Hepatocyte (in vitro differentiated cells): ENCODE data around the gene HECTD1. TPM values are rescaled to one million over a fixed set of nuclear protein-coding genes. Genes with fewer than 3 reads are reported as not detected.

Experiments used
- DNase-seq: peaks from one replicate; pipeline ENCODE4 v3.0.0-alpha.2; 2016; ENCODE audit warnings: low spot score
- H2AFZ ChIP-seq: fragments of 200-600 bp; sonication (generic); 2 replicates; pipeline ENCODE4 v1.6.0; 2016; ENCODE audit warnings: antibody characterized with exemption, mild to moderate bottlenecking
- H3K27ac ChIP-seq: fragments of 200-600 bp; sonication (generic); 2 replicates; pipeline ENCODE4 v1.5.1; 2016; ENCODE audit warnings: mild to moderate bottlenecking
- H3K27me3 ChIP-seq: fragments of 200-600 bp; sonication (generic); 2 replicates; pipeline ENCODE4 v1.6.1; 2016
- H3K36me3 ChIP-seq: fragments of 200-600 bp; sonication (generic); replicated peaks from 2 replicates; pipeline ENCODE4 v1.5.1; 2016; ENCODE audit warnings: low read depth; ENCODE audit not compliant: insufficient read depth
- H3K4me1 ChIP-seq: fragments of 200-600 bp; sonication (generic); 2 replicates; pipeline ENCODE4 v1.5.1; 2016; ENCODE audit warnings: mild to moderate bottlenecking, moderate library complexity; ENCODE audit not compliant: insufficient read depth
- H3K4me2 ChIP-seq: fragments of 200-600 bp; sonication (generic); 2 replicates; pipeline ENCODE4 v1.6.0; 2016
- H3K4me3 ChIP-seq: fragments of 200-600 bp; sonication (generic); 2 replicates; pipeline ENCODE4 v1.5.1; 2016; ENCODE audit warnings: mild to moderate bottlenecking
- H3K79me2 ChIP-seq: fragments of 200-600 bp; sonication (generic); 2 replicates; pipeline ENCODE4 v1.6.0; 2017; ENCODE audit warnings: mild to moderate bottlenecking
- H3K9me2 ChIP-seq: fragments of 200-600 bp; sonication (generic); replicated peaks from 2 replicates; pipeline ENCODE4 v1.6.0; 2017; ENCODE audit warnings: mild to moderate bottlenecking; ENCODE audit not compliant: insufficient read depth
- H3K9me3 ChIP-seq: fragments of 200-600 bp; sonication (generic); 2 replicates; pipeline ENCODE4 v1.5.1; 2016; ENCODE audit warnings: low read depth, mild to moderate bottlenecking
- H4K20me1 ChIP-seq: fragments of 200-600 bp; sonication (generic); 2 replicates; pipeline ENCODE4 v1.6.0; 2016; ENCODE audit warnings: mild to moderate bottlenecking; ENCODE audit not compliant: insufficient read depth, poor library complexity, severe bottlenecking
- CTCF ChIP-seq: fragments of 200-600 bp; sonication (generic); IDR thresholded peaks from 2 replicates; pipeline ENCODE4 v1.5.1; 2016; ENCODE audit warnings: antibody characterized with exemption, mild to moderate bottlenecking; ENCODE audit not compliant: poor library complexity
- EZH2 ChIP-seq: fragments of 200-600 bp; sonication (generic); IDR thresholded peaks from 2 replicates; pipeline ENCODE4 v1.6.1; 2016; ENCODE audit warnings: antibody characterized with exemption, mild to moderate bottlenecking, borderline replicate concordance
- EZH2phosphoT487 ChIP-seq: fragments of 200-600 bp; sonication (generic); IDR thresholded peaks from one replicate; pipeline ENCODE4 v1.6.1; 2018; ENCODE audit warnings: antibody characterized with exemption, mild to moderate bottlenecking, low read depth, moderate library complexity; ENCODE audit not compliant: unreplicated experiment, severe bottlenecking
- WGBS: methylation state at CpG from one replicate; pipeline ENCODE4 v1.1.6; 2016; ENCODE audit warnings: low lambda C conversion rate; ENCODE audit errors: missing lambda C conversion rate; 5-methylcytosine and 5-hydroxymethylcytosine counted together
- polyA plus RNA-seq: library from polyadenylated mRNA; unstranded; fragments of >200 nt; fragmentation: Nextera tagmentation; extraction: Ambion mirVana; gene quantifications from 2 replicates; pipeline ENCODE4 v1.2.1, GENCODE V29; 2016
- total RNA-seq: library from RNA; depleted of rRNA; stranded (reverse); fragments of >200 nt; gene quantifications from 2 replicates; pipeline ENCODE4 v1.2.3, GENCODE V29; 2014

Gene HECTD1
- total and polyA plus RNA-seq, 2 experiments from 2014 or later, result 45.2 to 159 TPM

GRCh38 chr14:31241450-31242114 is 34.0 kb upstream of the HECTD1 start:
- no peaks in the 10 kb centered on the region for H3K79me2 ChIP-seq
- DNase-seq, result no peak
- H2AFZ ChIP-seq, result no peak overlapping the region
- no peak overlapping the region for H3K4me3 ChIP-seq
- no peak overlapping the region for H3K27ac ChIP-seq
- H3K4me1 ChIP-seq, result no peaks in the 10 kb centered on the region
- no peak overlapping the region for H3K4me2 ChIP-seq
- H3K9me2 ChIP-seq, result no peaks in the 10 kb centered on the region
- TF ChIP-seq EZH2 (no peak), CTCF (no peak), EZH2phosphoT487 (no peak)
- no peaks in the 10 kb centered on the region for H4K20me1 ChIP-seq
- 71% methylated on average over 2 of the region's 2 CpGs for WGBS
- no peaks in the 10 kb centered on the region for H3K36me3 ChIP-seq
- H3K27me3 ChIP-seq, result no peaks in the 10 kb centered on the region
- no peaks in the 10 kb centered on the region for H3K9me3 ChIP-seq

GRCh38 chr14:31239741-31240140 is 32.1 kb upstream of the HECTD1 start:
- Histone ChIP-seq H3K4me2 (no peak overlapping the region), H3K27me3 (no peaks in the 10 kb centered on the region), H3K4me1 (no peaks in the 10 kb centered on the region), H3K9me2 (no peaks in the 10 kb centered on the region), H3K27ac (no peak overlapping the region), H3K4me3 (no peak overlapping the region), H3K9me3 (no peaks in the 10 kb centered on the region), H4K20me1 (no peaks in the 10 kb centered on the region), H3K36me3 (no peaks in the 10 kb centered on the region), H2AFZ (no peak overlapping the region), H3K79me2 (no peaks in the 10 kb centered on the region)
- WGBS, result 85% methylated on average over 6 of the region's 6 CpGs
- TF ChIP-seq EZH2, result no peak
- no peak for TF ChIP-seq EZH2phosphoT487
- TF ChIP-seq CTCF, result no peak
- DNase-seq, result no peak

- TF ChIP-seq CTCF, result no peak
- TF ChIP-seq EZH2, result no peak
- no peak for TF ChIP-seq EZH2phosphoT487
- Histone ChIP-seq H2AFZ (no peak overlapping the region), H3K4me1 (no peaks in the 10 kb centered on the region), H3K9me3 (no peaks in the 10 kb centered on the region), H4K20me1 (no peaks in the 10 kb centered on the region), H3K36me3 (no peaks in the 10 kb centered on the region), H3K4me3 (no peak overlapping the region), H3K4me2 (no peak overlapping the region), H3K27ac (no peak overlapping the region), H3K79me2 (no peaks in the 10 kb centered on the region), H3K27me3 (no peaks in the 10 kb centered on the region), H3K9me2 (no peaks in the 10 kb centered on the region)
- DNase-seq, result no peak
- WGBS, result 93% methylated on average over 3 of the region's 3 CpGs
These were observed 27.9 kb upstream of the HECTD1 start for GRCh38 chr14:31235462-31235861.
